Ovary (tissue), 9 donors: ENCODE results near the gene ENDOG. TPM values are rescaled to one million over a fixed set of nuclear protein-coding genes. Genes with fewer than 3 reads are reported as not detected.

Experiments used
- DNase-seq, 5 donors: peaks; one replicate each; pipeline ENCODE4 v3.0.0-alpha.2; 2019 to 2020
- H3K27ac ChIP-seq, 2 donors: fragments of 200-600 bp; one replicate each; pipeline versions ENCODE4 v1.5.1 to v1.8.0; 2019 to 2022
- H3K27me3 ChIP-seq: fragments of 200-600 bp; one replicate; pipeline ENCODE4 v1.8.0; 2022
- H3K36me3 ChIP-seq: fragments of 200-600 bp; sonication (generic); one replicate; pipeline ENCODE4 v1.5.1; 2019
- H3K4me1 ChIP-seq: one replicate; pipeline ENCODE4 v1.8.1; 2013; ENCODE audit warnings: mild to moderate bottlenecking, moderate library complexity; ENCODE audit not compliant: insufficient read depth
- H3K4me3 ChIP-seq: fragments of 200-600 bp; sonication (generic); one replicate; pipeline ENCODE4 v1.5.1; 2017
- H3K9me3 ChIP-seq, 2 donors: fragments of 200-600 bp in 1 of 2; sonication (generic) in 1 of 2; one replicate each; pipeline versions ENCODE4 v1.5.1 to v1.8.1; 2013 to 2019; ENCODE audit warnings: mild to moderate bottlenecking in 1 of 2, moderate library complexity in 1 of 2
- EP300 ChIP-seq: sonication (generic); formaldehyde crosslinking; IDR thresholded peaks from one replicate; pipeline ENCODE4 v1.6.1; 2017; ENCODE audit warnings: antibody characterized with exemption
- POLR2A ChIP-seq: fragments of 450-650 bp; IDR thresholded peaks from one replicate; pipeline ENCODE4 v1.6.1; 2017; ENCODE audit warnings: antibody characterized with exemption, mild to moderate bottlenecking, moderate library complexity
- WGBS, 3 donors: extraction: QIAGEN DNeasy Blood & Tissue Kit in 1 of 3; methylation state at CpG; one replicate each; pipeline versions ENCODE4 v1.1.5 to v1.1.7; 2013 to 2017; 5-methylcytosine and 5-hydroxymethylcytosine counted together
- intact Hi-C, 4 donors: fragments of 100-400 bp; cut with DNase I; formaldehyde crosslinking; loops; one replicate each; pipeline versions ENCODE4 v1.11.0 to v1.15.1; 2022 to 2023
- polyA plus RNA-seq, 2 donors: library from polyadenylated mRNA; stranded (reverse); fragments of 200-250 nt in 1 of 2; fragments of 350-450 nt in 1 of 2; fragmentation: Illumina TruSeq in 1 of 2; extraction: RNeasy Lipid Tissue Mini Kit (QIAGEN cat#74804) in 1 of 2; gene quantifications; one replicate each; pipeline ENCODE4 v1.2.3, GENCODE V29; 2013 to 2014
- total RNA-seq, 7 donors: library from RNA; depleted of rRNA in 2 of 7; stranded (reverse); fragments of >200 nt in 2 of 7; fragmentation: NEBNext Ultra II Directional in 3 of 7; extraction: Animal tissue kit (Norgen Biotek cat#: 25700) in 3 of 7; gene quantifications; one replicate each; pipeline versions ENCODE4 v1.1.0 to v1.2.4, GENCODE V29; 2016 to 2023
- TF ChIP-seq, protein P1 (sequence below), 3 donors: fragments of 450-650 bp in 2 of 3; fragments of 200-600 bp in 1 of 3; IDR thresholded peaks; one replicate each; pipeline versions ENCODE4 v1.5.1 to v1.8.0; 2016 to 2022; ENCODE audit warnings: antibody characterized with exemption in 3 of 3, mild to moderate bottlenecking in 1 of 3
- donor health status: DM: no; HTN: no; CAD: no; lungs with moderate emphysema.
- donor health status: DM: no; HTN: no; CAD: no.
- donor health status: Bipolar disorder and iron deficiency.
- donor health status: DM: yes; HTN: yes; CAD: no.
- donor health status: DM: no; HTN: no; CAD: no.
- donor health status: DM: yes; HTN: yes; CAD: no.

ENDOG gene
- total and polyA plus RNA-seq, 9 donors = 3.6 to 23.7 (median 15.7) TPM

GRCh38 chr9:128818839-128819715 lies 777 bp downstream of the ENDOG start:
- intact Hi-C loops = no loop called here
- TF ChIP-seq POLR2A (no peak), EP300 (no peak)
- TF ChIP-seq, protein P1, sequence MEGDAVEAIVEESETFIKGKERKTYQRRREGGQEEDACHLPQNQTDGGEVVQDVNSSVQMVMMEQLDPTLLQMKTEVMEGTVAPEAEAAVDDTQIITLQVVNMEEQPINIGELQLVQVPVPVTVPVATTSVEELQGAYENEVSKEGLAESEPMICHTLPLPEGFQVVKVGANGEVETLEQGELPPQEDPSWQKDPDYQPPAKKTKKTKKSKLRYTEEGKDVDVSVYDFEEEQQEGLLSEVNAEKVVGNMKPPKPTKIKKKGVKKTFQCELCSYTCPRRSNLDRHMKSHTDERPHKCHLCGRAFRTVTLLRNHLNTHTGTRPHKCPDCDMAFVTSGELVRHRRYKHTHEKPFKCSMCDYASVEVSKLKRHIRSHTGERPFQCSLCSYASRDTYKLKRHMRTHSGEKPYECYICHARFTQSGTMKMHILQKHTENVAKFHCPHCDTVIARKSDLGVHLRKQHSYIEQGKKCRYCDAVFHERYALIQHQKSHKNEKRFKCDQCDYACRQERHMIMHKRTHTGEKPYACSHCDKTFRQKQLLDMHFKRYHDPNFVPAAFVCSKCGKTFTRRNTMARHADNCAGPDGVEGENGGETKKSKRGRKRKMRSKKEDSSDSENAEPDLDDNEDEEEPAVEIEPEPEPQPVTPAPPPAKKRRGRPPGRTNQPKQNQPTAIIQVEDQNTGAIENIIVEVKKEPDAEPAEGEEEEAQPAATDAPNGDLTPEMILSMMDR (IDR thresholded peaks at IDR 0.05) = no peak
- Histone ChIP-seq H3K27me3 (no peaks in the 10 kb centered on the region), H3K27ac (peak overlapping the region; percentile 36 to 75), H3K4me3 (peak overlapping the region; percentile 68), H3K36me3 (no peaks in the 10 kb centered on the region), H3K9me3 (no peaks in the 10 kb centered on the region), H3K4me1 (peaks cover 2% of the 10 kb centered on the region)
- WGBS, 3 donors = 4 to 39% (median 9%) methylated on average over 18 to 90 of the region's 90 CpGs
- peak in 1 of 5 donors; percentile 48 for DNase-seq

GRCh38 chr9:128819716-128820664 lies 1.7 kb downstream of the ENDOG start:
- H3K9me3 ChIP-seq = no peaks in the 10 kb centered on the region
- TF ChIP-seq, protein P1 (IDR thresholded peaks at IDR 0.05) = no peak
- TF ChIP-seq POLR2A (no peak), EP300 (no peak)
- intact Hi-C loops = no loop called here
- peak; percentile 51 to 70 (median 60) for DNase-seq
- H3K27me3 ChIP-seq = no peaks in the 10 kb centered on the region
- H3K4me3 ChIP-seq = peak overlapping the region; percentile 68
- 50 to 67% (median 63%) methylated on average over 14 to 18 of the region's 18 CpGs for WGBS, 3 donors
- H3K27ac ChIP-seq = peak overlapping the region in 1 of 2 donors; percentile 75
- no peaks in the 10 kb centered on the region for H3K36me3 ChIP-seq
- H3K4me1 ChIP-seq = peaks cover 2% of the 10 kb centered on the region

DNA sequence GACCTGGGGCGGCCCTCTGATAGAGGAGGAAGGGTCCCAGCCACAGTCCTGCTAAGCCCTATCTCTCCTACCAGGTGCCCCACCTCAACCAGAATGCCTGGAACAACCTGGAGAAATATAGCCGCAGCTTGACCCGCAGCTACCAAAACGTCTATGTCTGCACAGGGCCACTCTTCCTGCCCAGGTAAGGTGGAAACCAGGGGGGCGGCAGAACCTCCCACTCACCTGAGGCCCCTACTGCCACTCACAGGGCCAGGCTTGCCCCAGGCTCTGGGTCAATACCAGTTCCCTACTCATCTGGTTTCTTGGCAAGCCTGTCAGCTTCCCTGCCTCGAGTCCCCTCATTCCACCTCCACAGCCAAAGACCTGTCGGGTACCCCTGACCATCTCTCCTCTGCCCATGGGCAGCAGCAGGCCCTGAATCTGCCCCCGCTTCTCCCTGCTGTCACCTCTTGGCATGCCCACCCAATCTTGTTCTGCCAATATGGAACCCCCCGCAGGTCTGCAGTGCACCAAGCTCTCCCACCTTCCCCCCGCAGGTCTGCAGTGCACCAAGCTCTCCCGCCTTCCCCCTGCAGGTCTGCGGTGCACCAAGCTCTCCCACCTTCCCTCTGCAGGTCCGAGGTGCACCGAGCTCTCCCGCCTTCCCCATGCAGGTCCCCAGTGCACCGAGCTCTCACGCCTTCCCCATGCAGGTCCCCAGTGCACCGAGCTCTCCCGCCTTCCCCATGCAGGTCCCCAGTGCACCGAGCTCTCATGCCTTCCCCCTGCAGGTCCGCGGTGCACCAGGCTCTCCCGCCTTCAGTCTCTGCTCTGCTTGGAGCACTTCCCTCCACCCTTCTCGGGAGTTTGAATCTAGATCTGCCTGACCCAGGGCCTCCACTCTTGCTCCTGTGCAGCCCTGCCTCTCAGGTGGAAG lies 2.6 kb downstream of the ENDOG start:
- H3K9me3 ChIP-seq = no peaks in the 10 kb centered on the region
- H3K27ac ChIP-seq = no peak overlapping the region
- WGBS, 3 donors = 77 to 82% (median 80%) methylated on average over 24 of the region's 24 CpGs
- no peaks in the 10 kb centered on the region for H3K27me3 ChIP-seq
- no peak for TF ChIP-seq POLR2A
- TF ChIP-seq EP300 = no peak
- TF ChIP-seq, protein P1 (IDR thresholded peaks at IDR 0.05) = no peak
- no peaks in the 10 kb centered on the region for H3K36me3 ChIP-seq
- no peak overlapping the region for H3K4me3 ChIP-seq
- DNase-seq = no peak
- intact Hi-C loops = no loop called here
- peaks cover 2% of the 10 kb centered on the region for H3K4me1 ChIP-seq
